Suppressor macrophage treated with lipopolysaccharide for 4 hours (primary cell): ENCODE results near the gene SLC35F3.
A peak's percentile ranks its signal among the peaks of the same experiment; 100 is the strongest.

Source experiments
- DNase-seq: peaks from one replicate; pipeline ENCODE4 v3.0.0-alpha.2; 2020

The SLC35F3 gene

GRCh38 chr1:234062166-234062565 lies 157.7 kb downstream of the SLC35F3 start:
- no peak for DNase-seq

GRCh38 chr1:234065794-234066447 lies 161.4 kb downstream of the SLC35F3 start:
- DNase-seq, result peak; percentile 81

GRCh38 chr1:234067581-234068337 lies 163.3 kb downstream of the SLC35F3 start:
- DNase-seq, result no peak

GRCh38 chr1:234069760-234070159 lies 165.3 kb downstream of the SLC35F3 start:
- DNase-seq, result no peak

GRCh38 chr1:234072793-234073192 lies 168.3 kb downstream of the SLC35F3 start:
- DNase-seq, result no peak

GRCh38 chr1:234078143-234078542 lies 173.7 kb downstream of the SLC35F3 start:
- no peak for DNase-seq

- DNase-seq, result no peak
Measured at GRCh38 chr1:234079896-234080295, 175.4 kb downstream of the SLC35F3 start.

- DNase-seq, result no peak
Measured at GRCh38 chr1:234083460-234083859, 179.0 kb downstream of the SLC35F3 start.

- no peak for DNase-seq
Measured at GRCh38 chr1:234089396-234089795, 184.9 kb downstream of the SLC35F3 start.

GRCh38 chr1:234090212-234091064 lies 186.0 kb downstream of the SLC35F3 start:
- no peak for DNase-seq

- DNase-seq, result no peak
Measured at GRCh38 chr1:234091065-234091401, 186.6 kb downstream of the SLC35F3 start.

GRCh38 chr1:234091876-234092275 lies 187.4 kb downstream of the SLC35F3 start:
- DNase-seq, result peak; percentile 19

- no peak for DNase-seq
Measured at GRCh38 chr1:234093107-234093506, 188.6 kb downstream of the SLC35F3 start.

GRCh38 chr1:234093741-234094140 lies 189.3 kb downstream of the SLC35F3 start:
- DNase-seq, result no peak

GRCh38 chr1:234094172-234094571 lies 189.7 kb downstream of the SLC35F3 start:
- no peak for DNase-seq

GRCh38 chr1:234096161-234096770 lies 191.8 kb downstream of the SLC35F3 start:
- DNase-seq, result no peak

- no peak for DNase-seq
Measured at GRCh38 chr1:234102583-234102982, 198.1 kb downstream of the SLC35F3 start.

- DNase-seq, result no peak
Measured at GRCh38 chr1:234103198-234103597, 198.7 kb downstream of the SLC35F3 start.

- no peak for DNase-seq
Measured at GRCh38 chr1:234106032-234106431, 201.6 kb downstream of the SLC35F3 start.

- DNase-seq, result no peak
Measured at GRCh38 chr1:234107416-234108021, 203.0 kb downstream of the SLC35F3 start.

- DNase-seq, result no peak
Measured at GRCh38 chr1:234108921-234109320, 204.4 kb downstream of the SLC35F3 start.

GRCh38 chr1:234109840-234110239 lies 205.4 kb downstream of the SLC35F3 start:
- DNase-seq, result no peak
